Rectal smooth muscle tissue (tissue), 1 donor: ENCODE results near the gene HDAC11.
A peak's percentile ranks its signal among the peaks of the same experiment; 100 is the strongest.

Source experiments
- H3K27ac ChIP-seq: one replicate; pipeline ENCODE4 v1.7.0; 2013; ENCODE audit warnings: low read depth, low read length, inconsistent platforms
- H3K27me3 ChIP-seq: one replicate; pipeline ENCODE4 v1.7.0; 2013; ENCODE audit warnings: low read length; ENCODE audit not compliant: control insufficient read depth, insufficient read depth
- H3K36me3 ChIP-seq: one replicate; pipeline ENCODE4 v1.7.0; 2013; ENCODE audit warnings: low read length; ENCODE audit not compliant: control insufficient read depth, insufficient read depth
- H3K4me1 ChIP-seq: one replicate; pipeline ENCODE4 v1.7.0; 2013; ENCODE audit warnings: low read length; ENCODE audit not compliant: control insufficient read depth, insufficient read depth
- H3K4me3 ChIP-seq: one replicate; pipeline ENCODE4 v1.7.0; 2013; ENCODE audit warnings: low read length
- H3K9ac ChIP-seq: one replicate; pipeline ENCODE4 v1.7.0; 2013; ENCODE audit warnings: low read length

Gene HDAC11

DNA sequence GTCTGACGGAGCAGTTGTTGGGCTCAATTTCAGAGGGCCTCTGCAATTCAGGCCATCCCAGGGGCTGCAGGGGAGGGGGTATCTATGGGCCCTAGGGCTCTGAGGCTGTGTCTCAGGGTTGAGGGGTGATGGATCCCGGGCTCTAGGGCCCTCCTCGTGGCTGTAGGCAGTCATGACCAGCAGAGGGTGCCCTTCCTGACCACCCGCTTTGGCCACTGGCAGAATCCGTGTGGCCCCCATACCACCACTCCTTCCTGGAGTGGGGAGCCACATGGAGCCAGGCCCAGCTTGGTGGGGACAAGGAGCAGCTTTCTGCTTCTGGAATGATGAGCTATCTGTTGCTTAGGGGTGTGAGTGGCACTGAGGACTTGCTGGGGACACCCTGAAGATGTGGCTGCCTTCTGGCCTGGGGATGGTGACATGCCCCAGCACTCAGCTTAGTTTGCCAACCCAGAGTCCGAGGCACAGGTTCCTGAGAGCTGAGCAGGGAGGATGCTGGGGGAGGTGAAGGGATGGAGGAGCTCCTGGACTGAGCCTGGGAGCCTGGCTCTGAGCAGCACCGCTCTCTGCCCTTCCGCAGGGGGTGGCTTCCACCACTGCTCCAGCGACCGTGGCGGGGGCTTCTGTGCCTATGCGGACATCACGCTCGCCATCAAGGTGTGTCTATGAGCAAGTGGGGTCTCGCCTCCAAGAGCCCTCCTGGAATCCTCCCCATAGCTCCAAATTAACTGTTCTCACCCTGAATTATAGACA lies 20.2 kb downstream of the HDAC11 start:
- Histone ChIP-seq H3K36me3 (peaks cover 6% of the 10 kb centered on the region), H3K9ac (no peak overlapping the region), H3K27me3 (no peaks in the 10 kb centered on the region), H3K4me3 (no peak overlapping the region), H3K27ac (no peak overlapping the region), H3K4me1 (peaks cover 3% of the 10 kb centered on the region)

DNA sequence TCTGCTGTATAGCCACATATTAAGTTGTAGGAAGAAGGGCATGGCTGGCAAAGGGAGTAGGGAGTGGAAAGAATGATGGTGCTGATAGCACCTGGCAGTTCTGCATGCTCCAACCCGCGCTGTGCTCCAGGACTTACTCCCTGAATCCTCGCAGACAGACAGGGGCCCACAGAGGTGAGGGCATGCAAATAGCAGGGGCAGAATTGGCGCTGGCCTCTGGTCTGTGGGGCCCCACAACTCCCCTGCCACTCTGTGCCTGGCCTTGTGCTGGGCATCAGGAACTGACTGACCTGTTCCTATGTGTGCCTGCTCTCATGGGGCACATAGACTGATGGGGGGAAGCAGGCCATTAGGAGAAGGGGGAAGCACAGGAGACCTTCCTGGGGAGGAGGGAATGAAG lies 20.9 kb downstream of the HDAC11 start:
- no peak overlapping the region for H3K9ac ChIP-seq
- H3K27me3 ChIP-seq, result no peaks in the 10 kb centered on the region
- H3K4me1 ChIP-seq, result peaks cover 3% of the 10 kb centered on the region
- H3K27ac ChIP-seq, result no peak overlapping the region
- H3K4me3 ChIP-seq, result no peak overlapping the region
- peaks cover 6% of the 10 kb centered on the region for H3K36me3 ChIP-seq

DNA sequence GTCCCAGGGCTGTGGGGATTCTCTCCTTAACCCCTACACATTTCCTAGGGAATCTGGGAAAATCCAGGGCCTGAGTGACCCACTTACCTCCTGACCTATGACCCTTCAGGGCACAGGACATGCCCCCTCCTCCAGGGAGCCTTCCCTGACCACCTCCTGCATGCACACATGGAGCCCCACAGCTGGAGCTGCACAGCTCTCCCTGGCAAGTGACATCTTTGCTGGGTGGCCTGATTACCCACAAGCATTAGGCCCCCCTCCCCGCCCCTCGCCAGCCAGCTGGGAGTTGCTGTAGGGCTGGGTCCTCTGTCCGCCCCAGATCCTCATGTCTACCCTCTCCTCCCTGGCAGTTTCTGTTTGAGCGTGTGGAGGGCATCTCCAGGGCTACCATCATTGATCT lies 21.4 kb downstream of the HDAC11 start:
- peaks cover 6% of the 10 kb centered on the region for H3K36me3 ChIP-seq
- no peak overlapping the region for H3K9ac ChIP-seq
- H3K4me3 ChIP-seq, result no peak overlapping the region
- H3K27me3 ChIP-seq, result no peaks in the 10 kb centered on the region
- H3K4me1 ChIP-seq, result peaks cover 1% of the 10 kb centered on the region
- no peak overlapping the region for H3K27ac ChIP-seq

DNA sequence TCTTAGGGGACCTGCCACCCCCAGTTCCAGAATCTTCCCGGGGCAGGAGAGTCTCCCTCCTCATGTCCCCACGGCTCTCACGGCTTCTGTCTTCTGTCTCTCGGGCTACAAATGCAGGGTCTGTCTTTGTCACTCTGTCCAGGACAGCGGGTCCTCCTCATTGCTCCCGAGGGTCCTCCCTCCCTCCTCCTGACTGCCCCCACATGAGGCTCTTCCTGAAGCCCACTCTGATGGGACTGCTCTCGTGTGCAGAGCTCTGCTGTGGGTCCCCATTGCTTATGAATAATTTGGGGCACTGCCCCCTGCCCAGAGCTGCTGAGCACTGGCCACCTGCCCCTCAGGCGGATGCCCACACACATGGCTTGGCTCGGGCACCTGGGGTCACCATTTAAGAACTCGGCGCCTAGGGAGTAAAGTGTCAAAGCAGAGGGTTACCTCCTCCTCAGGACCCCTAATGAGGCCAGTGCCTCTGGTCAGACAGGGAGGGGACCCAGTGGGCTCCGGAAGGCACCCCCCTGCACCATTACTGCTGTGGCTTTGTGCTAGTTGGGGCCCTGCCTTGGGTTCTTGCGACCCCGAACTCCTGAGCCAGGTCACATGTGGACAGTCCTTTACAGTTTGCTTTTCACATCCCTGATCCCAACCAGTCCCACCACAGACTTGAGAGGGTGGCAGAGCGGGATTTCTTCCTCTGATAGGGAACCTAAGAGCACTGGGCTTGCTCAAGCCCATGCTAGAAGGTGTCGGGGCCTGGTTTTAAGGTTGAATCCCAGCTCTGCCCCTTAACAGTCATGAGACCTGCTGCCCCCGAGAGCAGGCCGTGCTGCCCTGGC lies 22.1 kb downstream of the HDAC11 start:
- Histone ChIP-seq H3K36me3 (peaks cover 6% of the 10 kb centered on the region), H3K9ac (no peak overlapping the region), H3K4me1 (no peaks in the 10 kb centered on the region), H3K27ac (no peak overlapping the region), H3K4me3 (no peak overlapping the region), H3K27me3 (no peaks in the 10 kb centered on the region)

DNA sequence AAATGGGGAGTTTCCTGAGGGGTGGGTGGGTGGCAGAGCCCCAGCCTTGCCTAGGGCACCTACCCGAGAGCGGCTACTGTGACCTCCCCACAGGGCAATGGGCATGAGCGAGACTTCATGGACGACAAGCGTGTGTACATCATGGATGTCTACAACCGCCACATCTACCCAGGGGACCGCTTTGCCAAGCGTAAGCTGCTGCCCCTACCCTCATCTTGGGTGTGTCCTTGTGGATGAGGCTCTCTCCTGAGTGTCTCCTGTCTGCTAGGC lies 22.6 kb downstream of the HDAC11 start:
- H3K36me3 ChIP-seq, result peaks cover 6% of the 10 kb centered on the region
- no peak overlapping the region for H3K4me3 ChIP-seq
- no peaks in the 10 kb centered on the region for H3K27me3 ChIP-seq
- H3K4me1 ChIP-seq, result no peaks in the 10 kb centered on the region
- H3K27ac ChIP-seq, result no peak overlapping the region
- H3K9ac ChIP-seq, result no peak overlapping the region

DNA sequence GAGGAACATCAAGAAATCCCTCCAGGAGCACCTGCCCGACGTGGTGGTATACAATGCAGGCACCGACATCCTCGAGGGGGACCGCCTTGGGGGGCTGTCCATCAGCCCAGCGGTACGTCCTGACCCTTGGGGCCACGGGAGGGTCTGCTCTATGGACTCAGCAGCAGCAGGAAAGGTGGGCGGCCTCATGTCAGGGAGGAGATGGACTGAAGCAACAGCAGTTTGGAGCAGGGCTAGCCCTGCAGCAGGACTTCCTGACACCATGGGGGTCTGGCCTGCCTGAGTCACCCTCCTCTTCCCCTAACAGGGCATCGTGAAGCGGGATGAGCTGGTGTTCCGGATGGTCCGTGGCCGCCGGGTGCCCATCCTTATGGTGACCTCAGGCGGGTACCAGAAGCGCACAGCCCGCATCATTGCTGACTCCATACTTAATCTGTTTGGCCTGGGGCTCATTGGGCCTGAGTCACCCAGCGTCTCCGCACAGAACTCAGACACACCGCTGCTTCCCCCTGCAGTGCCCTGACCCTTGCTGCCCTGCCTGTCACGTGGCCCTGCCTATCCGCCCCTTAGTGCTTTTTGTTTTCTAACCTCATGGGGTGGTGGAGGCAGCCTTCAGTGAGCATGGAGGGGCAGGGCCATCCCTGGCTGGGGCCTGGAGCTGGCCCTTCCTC lies 24.2 kb downstream of the HDAC11 start:
- H3K36me3 ChIP-seq, result peaks cover 3% of the 10 kb centered on the region
- H3K9ac ChIP-seq, result no peak overlapping the region
- peaks cover 3% of the 10 kb centered on the region for H3K4me1 ChIP-seq
- H3K27ac ChIP-seq, result no peak overlapping the region
- no peak overlapping the region for H3K4me3 ChIP-seq
- H3K27me3 ChIP-seq, result no peaks in the 10 kb centered on the region

DNA sequence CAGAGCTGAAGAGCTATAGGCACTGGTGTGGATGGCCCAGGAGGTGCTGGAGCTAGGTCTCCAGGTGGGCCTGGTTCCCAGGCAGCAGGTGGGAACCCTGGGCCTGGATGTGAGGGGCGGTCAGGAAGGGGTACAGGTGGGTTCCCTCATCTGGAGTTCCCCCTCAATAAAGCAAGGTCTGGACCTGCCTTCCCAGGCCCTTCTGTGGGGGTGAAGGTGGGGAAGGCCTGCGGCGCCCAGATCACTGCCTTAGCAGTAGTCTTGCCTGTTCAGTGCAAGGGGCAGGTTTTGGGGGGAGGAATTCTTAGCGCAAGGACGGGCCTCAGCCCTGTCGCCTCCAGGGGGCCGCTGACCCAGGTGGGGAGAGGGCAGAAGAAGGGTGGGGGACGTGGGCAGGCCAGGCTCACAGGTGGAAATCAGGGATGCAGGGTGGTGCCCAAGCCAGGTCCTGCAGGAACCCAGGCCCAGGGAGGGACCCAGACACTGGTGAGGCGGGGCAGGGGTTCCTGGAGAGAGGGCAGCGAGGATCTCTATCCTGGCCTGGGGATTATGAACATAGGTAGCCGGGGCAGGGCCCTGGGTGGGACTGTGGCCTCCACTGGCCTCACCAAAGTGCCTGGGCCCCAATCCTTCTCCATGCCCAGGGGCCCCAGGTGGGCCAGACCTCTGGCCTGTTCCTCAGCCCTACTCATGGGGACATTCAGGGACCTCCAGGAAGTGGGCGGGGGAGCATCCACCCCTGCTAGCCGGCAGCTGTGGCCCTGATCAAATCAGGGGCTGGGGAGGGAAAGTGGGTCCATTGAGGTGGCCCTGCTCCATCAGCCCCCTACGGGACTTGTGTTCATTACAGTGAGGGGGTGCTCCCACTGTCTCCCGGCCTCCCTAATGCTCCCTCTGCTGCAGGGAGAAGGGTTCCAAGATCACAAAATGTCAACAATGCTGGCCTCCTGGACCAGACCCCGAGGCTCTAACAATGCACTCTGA lies 25.3 kb downstream of the HDAC11 start:
- Histone ChIP-seq H3K36me3 (peaks cover 3% of the 10 kb centered on the region), H3K4me3 (no peak overlapping the region), H3K4me1 (peaks cover 3% of the 10 kb centered on the region), H3K9ac (no peak overlapping the region), H3K27ac (no peak overlapping the region), H3K27me3 (no peaks in the 10 kb centered on the region)

DNA sequence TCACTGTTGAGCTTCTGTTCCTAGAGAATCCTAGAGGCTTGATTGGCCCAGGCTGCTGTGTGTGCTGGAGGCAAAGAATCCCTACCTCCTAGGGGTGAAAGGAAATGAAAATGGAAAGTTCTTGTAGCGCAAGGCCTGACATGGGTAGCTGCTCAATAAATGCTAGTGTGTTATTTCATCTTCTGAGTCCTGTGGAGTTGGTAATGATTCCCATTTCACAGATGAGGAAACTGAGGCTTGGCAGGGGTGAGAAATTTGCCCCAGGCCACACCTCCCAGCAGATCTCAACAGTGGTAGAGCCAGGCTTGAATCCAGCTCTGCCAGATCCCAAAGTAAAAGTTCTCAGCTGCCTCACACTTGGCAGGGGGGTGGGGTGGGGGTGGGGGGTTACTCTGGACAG lies 26.1 kb downstream of the HDAC11 start:
- H3K27me3 ChIP-seq, result no peaks in the 10 kb centered on the region
- peaks cover 3% of the 10 kb centered on the region for H3K36me3 ChIP-seq
- no peak overlapping the region for H3K27ac ChIP-seq
- H3K9ac ChIP-seq, result no peak overlapping the region
- H3K4me1 ChIP-seq, result peaks cover 3% of the 10 kb centered on the region
- H3K4me3 ChIP-seq, result no peak overlapping the region

DNA sequence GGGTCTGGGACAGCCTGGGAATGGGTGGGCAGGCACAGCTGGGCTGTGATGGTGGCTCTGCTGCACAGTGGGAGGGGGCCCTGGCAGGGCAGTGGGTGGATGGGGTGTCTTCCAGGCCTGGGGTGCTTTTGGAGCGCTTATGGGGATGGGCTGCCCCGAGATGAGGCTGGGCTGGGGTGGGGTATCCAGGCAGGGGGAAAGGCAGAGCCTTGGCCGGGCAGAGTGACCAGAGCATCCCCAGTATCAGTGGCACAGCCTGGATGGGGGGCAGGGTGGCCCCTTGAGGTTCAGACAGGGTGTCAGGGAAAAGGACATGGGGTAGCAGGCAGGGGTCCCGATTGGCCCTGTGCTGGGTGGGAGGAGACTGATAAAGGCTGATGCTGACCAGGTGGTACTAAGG lies 26.6 kb downstream of the HDAC11 start:
- Histone ChIP-seq H3K27ac (no peak overlapping the region), H3K27me3 (no peaks in the 10 kb centered on the region), H3K4me1 (peaks cover 3% of the 10 kb centered on the region), H3K36me3 (peaks cover 3% of the 10 kb centered on the region), H3K4me3 (no peak overlapping the region), H3K9ac (no peak overlapping the region)

DNA sequence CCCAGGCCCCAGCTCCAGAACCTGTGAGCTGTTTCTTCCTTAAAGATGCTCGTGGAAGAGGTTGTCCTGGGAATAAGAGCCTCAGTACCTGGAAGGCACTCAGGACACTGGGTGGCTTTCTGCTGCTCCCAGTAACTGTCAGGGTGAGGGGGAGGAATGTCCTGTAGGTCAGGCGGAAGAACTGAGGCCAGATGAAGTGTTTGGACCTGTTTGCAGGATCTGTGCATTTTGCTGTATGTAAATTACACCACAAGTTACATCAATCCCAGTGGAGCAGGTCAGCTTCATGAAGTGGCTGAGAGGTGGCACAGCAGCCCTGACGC lies 27.1 kb downstream of the HDAC11 start:
- H3K27me3 ChIP-seq, result no peaks in the 10 kb centered on the region
- peaks cover 3% of the 10 kb centered on the region for H3K36me3 ChIP-seq
- H3K9ac ChIP-seq, result no peak overlapping the region
- peaks cover 3% of the 10 kb centered on the region for H3K4me1 ChIP-seq
- H3K4me3 ChIP-seq, result no peak overlapping the region
- peak overlapping the region; percentile 30 for H3K27ac ChIP-seq

DNA sequence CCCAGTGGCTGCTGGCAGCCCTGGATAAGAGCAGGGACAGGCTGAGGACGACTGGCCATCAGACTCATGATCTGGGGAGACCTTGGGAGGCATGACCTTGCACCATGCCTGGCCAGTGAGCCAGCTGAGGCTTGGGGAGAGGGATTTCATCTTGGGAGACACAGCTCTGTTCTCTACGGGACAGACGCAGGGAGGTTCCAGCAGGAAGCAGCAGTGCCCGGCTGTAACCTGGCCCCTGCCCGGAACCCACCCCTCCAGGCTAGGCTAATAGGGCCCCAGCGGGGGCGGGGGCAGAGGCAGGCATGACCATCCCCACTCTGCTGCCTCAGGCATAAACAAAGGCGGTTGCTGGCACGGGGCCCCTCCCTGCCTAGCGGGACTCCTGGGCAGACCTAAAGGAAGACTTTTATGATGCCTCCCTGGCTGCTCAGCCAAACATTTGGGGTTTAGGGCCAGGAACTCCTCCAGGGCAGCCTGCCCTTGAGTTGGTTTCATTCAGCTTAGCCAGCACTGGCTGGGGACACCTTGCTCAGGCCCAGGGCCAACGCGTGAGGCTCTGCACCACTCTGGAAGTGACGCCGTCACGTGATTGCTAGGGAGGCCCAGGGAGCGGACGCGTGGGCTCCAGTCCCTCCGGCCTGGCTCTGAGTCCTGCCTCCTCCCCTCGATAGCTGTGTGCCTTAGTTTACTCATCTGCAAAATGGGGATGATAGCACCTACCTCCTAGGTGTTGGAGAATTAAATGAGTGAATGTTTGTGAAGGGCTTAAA lies 27.6 kb downstream of the HDAC11 start:
- Histone ChIP-seq H3K27ac (peak overlapping the region; percentile 30), H3K9ac (no peak overlapping the region), H3K4me3 (no peak overlapping the region), H3K36me3 (peaks cover 2% of the 10 kb centered on the region), H3K27me3 (no peaks in the 10 kb centered on the region), H3K4me1 (peaks cover 3% of the 10 kb centered on the region)
